BLaER1 treated with 17β-estradiol and CSF1 and Interleukin-3, amounts not matched to agents 10 nM and 100 nM (cell line): ENCODE results near the gene SERPINE1.
"Not testable (repeated sequence)": the region's sequence is repeated elsewhere in the genome, so short reads cannot be mapped to it uniquely, and the experiment has no call there.

Source experiments
- H3K27ac ChIP-seq, 11 experiments: shearing (Covaris generic); formaldehyde crosslinking; 2 replicates each; pipeline ENCODE4 v1.8.1; 2022
- H3K27me3 ChIP-seq, 11 experiments: shearing (Covaris generic); formaldehyde crosslinking; 2 replicates each; pipeline ENCODE4 v1.8.1; 2022
- H3K36me3 ChIP-seq, 11 experiments: shearing (Covaris generic); formaldehyde crosslinking; 2 replicates each; pipeline ENCODE4 v1.8.1; 2022
- H3K4me1 ChIP-seq, 10 experiments: shearing (Covaris generic); formaldehyde crosslinking; 2 replicates each; pipeline ENCODE4 v1.8.1; 2022
- H3K4me2 ChIP-seq, 11 experiments: shearing (Covaris generic); formaldehyde crosslinking; 2 replicates each; pipeline ENCODE4 v1.8.1; 2022
- H3K4me3 ChIP-seq, 10 experiments: shearing (Covaris generic); formaldehyde crosslinking; 2 replicates each; pipeline ENCODE4 v1.8.1; 2022
- H3K9ac ChIP-seq, 11 experiments: shearing (Covaris generic); formaldehyde crosslinking; 2 replicates each; pipeline ENCODE4 v1.8.1; 2022
- H3K9me3 ChIP-seq, 11 experiments: shearing (Covaris generic); formaldehyde crosslinking; replicated peaks in 1 of 11; 2 replicates each; pipeline ENCODE4 v1.8.1; 2022
- H4K20me1 ChIP-seq, 11 experiments: shearing (Covaris generic); formaldehyde crosslinking; 2 replicates each; pipeline ENCODE4 v1.8.1; 2022
- Cebpa-rat ChIP-seq, 11 experiments: shearing (Covaris generic); IDR thresholded peaks; 2 replicates each; pipeline ENCODE4 v1.8.1; 2022

SERPINE1 gene

GRCh38 chr7:101106386-101106785 is 20.5 kb upstream of the SERPINE1 start:
- no peaks in the 10 kb centered on the region for H4K20me1 ChIP-seq
- H3K27ac ChIP-seq, result no peak overlapping the region; a peak in 1 of 22 replicates
- H3K4me3 ChIP-seq, result no peak overlapping the region
- no peak overlapping the region for H3K4me2 ChIP-seq
- peaks cover 0 to 5% (median 0%) of the 10 kb centered on the region in 11 experiments; a peak in 1 of 22 replicates for H3K27me3 ChIP-seq
- no peak overlapping the region for H3K9ac ChIP-seq
- H3K9me3 ChIP-seq, result no peaks in the 10 kb centered on the region
- H3K4me1 ChIP-seq, result peaks cover 28 to 59% (median 41%) of the 10 kb centered on the region in 10 experiments
- no peaks in the 10 kb centered on the region for H3K36me3 ChIP-seq
- no peak for TF ChIP-seq Cebpa-rat (IDR thresholded peaks at IDR 0.05)

DNA sequence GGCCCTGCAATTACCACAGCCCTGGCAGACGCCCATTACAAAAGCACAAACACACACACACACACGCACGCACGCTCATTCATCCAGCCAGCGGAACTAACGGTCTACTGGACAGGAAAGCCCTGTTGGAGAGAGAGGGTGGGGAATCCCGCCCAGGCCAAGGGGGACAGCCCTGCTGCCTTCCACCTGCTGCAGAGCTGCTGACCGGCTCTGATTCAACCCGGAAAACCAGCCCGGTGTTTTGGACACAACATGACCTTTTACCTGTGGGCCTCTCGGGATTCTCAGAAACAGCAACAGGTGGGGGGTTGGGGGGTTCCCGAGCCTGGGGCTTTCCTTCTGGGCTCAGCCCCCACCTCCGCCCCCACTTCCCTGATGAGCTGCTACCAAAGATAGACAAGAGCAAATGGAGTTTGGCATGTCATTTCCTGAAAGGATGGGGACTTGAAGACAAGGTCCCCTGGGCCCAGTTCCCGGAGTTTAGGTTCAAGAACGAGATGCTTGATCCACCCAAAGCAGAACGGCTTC is 18.5 kb upstream of the SERPINE1 start:
- peak overlapping the region in 6 of 11 experiments; percentile 25 to 64 (median 40); a peak in 10 of 22 replicates for H3K9ac ChIP-seq
- peaks cover 28 to 60% (median 41%) of the 10 kb centered on the region in 10 experiments for H3K4me1 ChIP-seq
- peaks cover 0 to 5% (median 0%) of the 10 kb centered on the region in 11 experiments; a peak in 1 of 22 replicates for H3K27me3 ChIP-seq
- peak in 2 of 11 experiments; percentile 8 to 80; a peak in 2 of 22 replicates for TF ChIP-seq Cebpa-rat (IDR thresholded peaks at IDR 0.05)
- peak overlapping the region; percentile 77 to 97 (median 89) for H3K4me2 ChIP-seq
- H3K27ac ChIP-seq, result peak overlapping the region in 8 of 11 experiments; percentile 2 to 69 (median 48); a peak in 12 of 22 replicates
- H3K9me3 ChIP-seq, result no peaks in the 10 kb centered on the region
- no peaks in the 10 kb centered on the region for H3K36me3 ChIP-seq
- H3K4me3 ChIP-seq, result peak overlapping the region in 5 of 10 experiments; percentile 16 to 41 (median 32); a peak in 7 of 20 replicates
- no peaks in the 10 kb centered on the region; a peak in 1 of 22 replicates for H4K20me1 ChIP-seq

GRCh38 chr7:101108961-101109360 is 17.9 kb upstream of the SERPINE1 start:
- Histone ChIP-seq H3K9me3 (no peaks in the 10 kb centered on the region), H3K4me2 (peak overlapping the region; percentile 77 to 97 (median 89); a peak in 21 of 22 replicates), H3K9ac (peak overlapping the region in 6 of 11 experiments; percentile 25 to 64 (median 40); a peak in 8 of 22 replicates), H3K4me1 (peaks cover 26 to 57% (median 40%) of the 10 kb centered on the region in 10 experiments), H3K27ac (peak overlapping the region in 7 of 11 experiments; percentile 2 to 69 (median 51); a peak in 12 of 22 replicates), H4K20me1 (no peaks in the 10 kb centered on the region; a peak in 1 of 22 replicates), H3K36me3 (no peaks in the 10 kb centered on the region), H3K4me3 (peak overlapping the region in 2 of 10 experiments; percentile 30 to 32; a peak in 2 of 20 replicates), H3K27me3 (peaks cover 0 to 5% (median 0%) of the 10 kb centered on the region in 11 experiments; a peak in 1 of 22 replicates)
- TF ChIP-seq Cebpa-rat (IDR thresholded peaks at IDR 0.05), result no peak

DNA sequence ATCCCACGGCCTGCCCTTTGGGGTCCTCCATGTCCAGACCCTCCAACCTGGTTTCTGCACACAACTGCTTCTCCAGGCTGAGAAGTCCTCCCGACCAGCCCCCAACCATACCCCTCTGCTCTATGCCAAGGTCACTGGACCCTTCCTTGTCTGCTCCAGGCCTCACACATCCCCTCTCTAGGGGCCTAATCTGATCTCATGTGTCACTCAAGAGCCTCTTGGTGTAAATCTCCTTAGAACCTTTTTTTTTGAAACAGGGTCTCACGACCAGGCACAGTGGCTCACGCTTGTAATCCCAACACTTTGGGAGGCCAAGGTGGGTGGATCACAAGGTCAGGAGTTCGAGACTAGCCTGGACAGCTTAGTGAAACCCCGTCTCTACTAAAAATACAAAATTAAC is 17.5 kb upstream of the SERPINE1 start:
- Histone ChIP-seq H3K9ac (peak overlapping the region in 3 of 11 experiments; percentile 25 to 64 (median 48); a peak in 5 of 22 replicates), H3K4me1 (peaks cover 22 to 57% (median 39%) of the 10 kb centered on the region in 10 experiments), H3K27me3 (peaks cover 0 to 5% (median 0%) of the 10 kb centered on the region in 11 experiments; a peak in 1 of 22 replicates), H3K4me3 (no peak overlapping the region), H4K20me1 (no peaks in the 10 kb centered on the region; a peak in 1 of 22 replicates), H3K36me3 (no peaks in the 10 kb centered on the region), H3K27ac (peak overlapping the region in 5 of 11 experiments; percentile 26 to 69 (median 58); a peak in 8 of 22 replicates), H3K9me3 (no peaks in the 10 kb centered on the region), H3K4me2 (peak overlapping the region in 10 of 11 experiments; percentile 82 to 97 (median 90); a peak in 19 of 22 replicates)
- TF ChIP-seq Cebpa-rat (IDR thresholded peaks at IDR 0.05), result no peak

GRCh38 chr7:101111261-101111660 is 15.6 kb upstream of the SERPINE1 start:
- no peak for TF ChIP-seq Cebpa-rat (IDR thresholded peaks at IDR 0.05)
- Histone ChIP-seq H3K27ac (no peak overlapping the region), H3K9me3 (no peaks in the 10 kb centered on the region), H3K9ac (no peak overlapping the region), H3K36me3 (no peaks in the 10 kb centered on the region), H3K4me1 (peaks cover 18 to 53% (median 38%) of the 10 kb centered on the region in 10 experiments), H3K4me3 (no peak overlapping the region), H4K20me1 (no peaks in the 10 kb centered on the region; a peak in 1 of 22 replicates), H3K27me3 (peaks cover 0 to 5% (median 0%) of the 10 kb centered on the region in 11 experiments; a peak in 1 of 22 replicates), H3K4me2 (no peak overlapping the region)

DNA sequence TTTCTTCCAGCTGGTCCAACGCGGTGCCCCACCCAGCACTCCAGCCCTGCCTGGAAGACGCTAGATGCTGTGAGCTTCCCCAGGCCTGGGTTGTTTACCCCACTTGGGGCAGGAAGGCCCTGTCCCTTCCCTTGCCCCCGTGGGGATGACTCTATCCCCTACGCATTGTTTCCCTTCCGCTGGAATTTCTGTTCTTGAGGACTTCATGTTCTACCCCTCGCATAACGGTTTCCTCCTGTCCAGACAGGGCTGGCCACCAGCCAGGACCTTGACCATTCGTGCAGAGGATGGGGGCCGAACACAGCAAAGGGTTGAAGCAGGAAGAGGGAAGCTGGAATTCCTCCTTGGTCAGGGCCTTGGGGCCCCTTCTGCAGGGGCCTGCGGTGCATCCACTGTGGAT is 14.7 kb upstream of the SERPINE1 start:
- H3K27ac ChIP-seq, result no peak overlapping the region
- H3K4me2 ChIP-seq, result no peak overlapping the region
- peaks cover 0 to 5% (median 0%) of the 10 kb centered on the region in 11 experiments; a peak in 1 of 22 replicates for H3K27me3 ChIP-seq
- no peaks in the 10 kb centered on the region for H3K9me3 ChIP-seq
- no peak for TF ChIP-seq Cebpa-rat (IDR thresholded peaks at IDR 0.05)
- no peak overlapping the region for H3K4me3 ChIP-seq
- H4K20me1 ChIP-seq, result no peaks in the 10 kb centered on the region; a peak in 2 of 22 replicates
- no peaks in the 10 kb centered on the region for H3K36me3 ChIP-seq
- H3K9ac ChIP-seq, result no peak overlapping the region
- H3K4me1 ChIP-seq, result peaks cover 18 to 50% (median 33%) of the 10 kb centered on the region in 10 experiments

DNA sequence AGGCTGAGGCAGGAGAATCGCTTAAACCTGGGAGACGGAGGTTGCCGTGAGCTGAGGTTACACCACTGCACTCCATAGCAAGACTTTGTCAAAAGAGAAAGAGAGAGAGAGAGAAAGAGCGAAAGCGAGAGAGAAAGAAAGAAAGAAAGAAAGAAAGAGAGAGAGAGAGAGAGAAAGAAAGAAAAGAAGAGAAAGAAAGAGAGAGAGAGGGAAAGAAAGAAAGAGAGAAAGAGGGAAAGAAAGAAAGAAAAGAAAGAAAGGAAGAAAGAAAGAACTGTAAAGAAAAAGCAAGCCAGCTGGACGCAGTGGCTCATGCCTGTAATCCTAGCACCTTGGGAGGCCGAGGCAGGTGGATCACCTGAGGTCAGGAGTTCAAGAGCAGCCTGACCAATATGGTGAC is 13.8 kb upstream of the SERPINE1 start:
- H3K27me3 ChIP-seq, H4K20me1 ChIP-seq, H3K9ac ChIP-seq, H3K4me3 ChIP-seq, H3K4me2 ChIP-seq, H3K27ac ChIP-seq, H3K9me3 ChIP-seq, H3K36me3 ChIP-seq: not testable (repeated sequence)
- peaks cover 9 to 43% (median 25%) of the 10 kb centered on the region in 10 experiments for H3K4me1 ChIP-seq

DNA sequence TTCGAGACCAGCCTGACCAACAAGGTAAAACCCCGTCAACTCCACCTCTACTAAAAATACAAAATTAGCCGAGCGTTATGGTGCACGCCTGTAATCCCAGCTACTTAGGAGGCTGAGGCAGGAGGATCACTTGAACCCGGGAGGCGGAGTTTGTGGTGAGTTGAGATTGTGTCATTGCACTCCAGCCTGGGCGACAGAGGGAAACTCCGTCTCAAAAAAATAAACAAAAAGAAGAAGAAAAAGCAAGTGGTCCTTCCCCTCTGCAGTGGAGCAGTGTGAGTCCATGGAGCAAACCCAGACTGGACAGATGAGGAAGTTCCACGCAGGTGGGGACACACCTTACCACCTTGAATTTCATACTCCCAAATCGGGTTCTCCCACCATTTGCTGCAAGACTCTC is 13.1 kb upstream of the SERPINE1 start:
- Histone ChIP-seq H3K4me2 (peak overlapping the region in 7 of 11 experiments; percentile 1 to 51 (median 37); a peak in 10 of 22 replicates), H3K36me3 (no peaks in the 10 kb centered on the region), H3K9me3 (no peaks in the 10 kb centered on the region), H4K20me1 (no peaks in the 10 kb centered on the region; a peak in 2 of 22 replicates), H3K4me1 (peaks cover 2 to 37% (median 18%) of the 10 kb centered on the region in 10 experiments), H3K9ac (no peak overlapping the region), H3K4me3 (no peak overlapping the region), H3K27me3 (peaks cover 0 to 3% (median 0%) of the 10 kb centered on the region in 11 experiments; a peak in 1 of 22 replicates), H3K27ac (no peak overlapping the region)
- TF ChIP-seq Cebpa-rat (IDR thresholded peaks at IDR 0.05), result no peak

GRCh38 chr7:101114492-101114891 is 12.4 kb upstream of the SERPINE1 start:
- Histone ChIP-seq H3K27me3 (no peaks in the 10 kb centered on the region), H3K9ac (peak overlapping the region in 2 of 11 experiments; percentile 9 to 24; a peak in 1 of 22 replicates), H3K27ac (no peak overlapping the region), H3K9me3 (no peaks in the 10 kb centered on the region), H3K4me1 (peaks cover 0 to 37% (median 14%) of the 10 kb centered on the region in 10 experiments; a peak in 15 of 20 replicates), H3K36me3 (no peaks in the 10 kb centered on the region), H4K20me1 (no peaks in the 10 kb centered on the region; a peak in 2 of 22 replicates), H3K4me2 (peak overlapping the region in 7 of 11 experiments; percentile 1 to 51 (median 37); a peak in 11 of 22 replicates), H3K4me3 (no peak overlapping the region)
- TF ChIP-seq Cebpa-rat (IDR thresholded peaks at IDR 0.05), result no peak
